ENCODE measurements around the gene ALKAL2.

ALKAL2 gene

GRCh38 chr2:268323-268722 lies 19.6 kb downstream of the ALKAL2 start:
- no peak overlapping the region for H3K9ac ChIP-seq (ENCODE audit: low read length)
- peaks cover 85% of the 10 kb centered on the region for H3K79me2 ChIP-seq (ENCODE audit: insufficient read depth, low read length)
- no peak overlapping the region for H2AFZ ChIP-seq (ENCODE audit: low read length)
- H3K27ac ChIP-seq (ENCODE audit: low read depth, low read length, poor library complexity, severe bottlenecking), result no peak overlapping the region
- H3K4me1 ChIP-seq (ENCODE audit: insufficient read depth, low read length, severe bottlenecking), result peaks cover 58% of the 10 kb centered on the region
- H3K9me3 ChIP-seq (ENCODE audit: low read length), result no peaks in the 10 kb centered on the region
- H4K20me1 ChIP-seq (ENCODE audit: insufficient read depth, low read length), result no peaks in the 10 kb centered on the region
- H3K4me3 ChIP-seq (ENCODE audit: low read depth, low read length, poor library complexity, severe bottlenecking), result no peak overlapping the region
- peaks cover 52% of the 10 kb centered on the region; the same call in 1 of the 2 replicates for H3K36me3 ChIP-seq (ENCODE audit: insufficient read depth, low read length)
- no peaks in the 10 kb centered on the region for H3K9me2 ChIP-seq (ENCODE audit: low read depth, low read length)
- no peaks in the 10 kb centered on the region for H3F3A ChIP-seq (ENCODE audit: insufficient read depth, low read length)
- no peak for TF ChIP-seq CTCF (IDR thresholded peaks at IDR 0.05; ENCODE audit: low read length)
- no peak for TF ChIP-seq EZH2 (IDR thresholded peaks at IDR 0.05; ENCODE audit: borderline replicate concordance, low read length)
- H3K27me3 ChIP-seq (ENCODE audit: insufficient read depth, low read length), result no peaks in the 10 kb centered on the region
- H3K4me2 ChIP-seq (ENCODE audit: low read length), result peak overlapping the region; percentile 85; the same call in 1 of the 2 replicates

DNA sequence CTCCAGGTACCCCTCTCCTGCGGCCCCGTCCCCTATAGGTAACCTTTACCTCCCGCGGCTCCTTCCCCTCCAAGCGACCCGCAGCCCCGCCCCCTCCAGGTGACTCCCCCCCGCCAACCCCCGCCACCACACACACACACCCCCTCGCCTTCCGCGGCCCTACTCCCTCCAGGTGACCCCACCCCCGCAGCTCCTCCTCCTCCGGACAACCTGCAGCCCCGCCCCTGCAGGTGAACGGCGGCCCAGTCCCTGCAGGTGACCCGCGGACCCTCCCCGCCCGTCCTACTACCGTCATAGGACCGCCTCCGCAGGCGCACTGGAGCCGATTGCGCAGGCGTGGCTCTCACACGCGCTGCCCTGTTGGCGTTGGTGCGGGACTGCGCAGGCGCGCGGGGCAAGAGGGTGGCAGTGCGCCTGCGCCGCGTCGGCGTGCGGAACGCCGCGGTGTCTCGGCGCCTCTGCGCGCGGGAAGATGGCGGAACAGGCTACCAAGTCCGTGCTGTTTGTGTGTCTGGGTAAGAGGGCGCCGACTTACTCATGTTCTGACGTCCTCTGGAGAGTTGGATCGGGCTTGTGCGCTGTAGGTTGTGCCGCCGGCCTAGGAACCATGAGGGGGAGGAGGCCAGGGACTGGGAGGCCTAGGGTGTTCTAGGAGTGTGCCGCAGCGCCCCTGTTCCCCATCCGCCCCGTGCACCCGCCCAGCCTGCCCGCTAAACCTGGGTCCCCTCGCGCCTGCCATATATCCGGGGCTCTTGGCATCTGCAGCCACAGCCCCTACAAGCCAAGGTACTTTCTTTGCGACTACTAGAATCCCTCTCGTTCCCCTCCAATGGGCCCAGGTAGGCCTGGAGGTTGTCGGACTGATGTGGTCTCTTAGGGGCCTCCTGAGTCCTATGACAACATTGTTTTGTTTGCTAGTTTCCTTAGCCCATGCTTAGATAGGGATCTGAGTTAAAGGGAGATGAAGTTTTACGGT lies 23.1 kb downstream of the ALKAL2 start, which contains the start of gene ACP1:
TSS of gene ACP1 (plus strand) at position 455 of the 976 bp plus-strand sequence. CDS start at position 473, 18 bp downstream.
- Histone ChIP-seq H3K9me3 (ENCODE audit: low read length) (no peaks in the 10 kb centered on the region), H3K9me2 (ENCODE audit: low read depth, low read length) (no peaks in the 10 kb centered on the region), H3K4me3 (ENCODE audit: low read depth, low read length, poor library complexity, severe bottlenecking) (peak within 1 kb of the TSS; percentile 99), H3K36me3 (ENCODE audit: insufficient read depth, low read length) (peaks cover 34% of the 10 kb centered on the region; the same call in 1 of the 2 replicates), H2AFZ (ENCODE audit: low read length) (0 out of 2 replicates have a peak within 1 kb of the TSS, but pooled peaks have one; percentile 22), H4K20me1 (ENCODE audit: insufficient read depth, low read length) (no peaks in the 10 kb centered on the region), H3K4me1 (ENCODE audit: insufficient read depth, low read length, severe bottlenecking) (peaks cover 68% of the 10 kb centered on the region), H3K27ac (ENCODE audit: low read depth, low read length, poor library complexity, severe bottlenecking) (peak within 1 kb of the TSS; percentile 54), H3F3A (ENCODE audit: insufficient read depth, low read length) (no peaks in the 10 kb centered on the region), H3K79me2 (ENCODE audit: insufficient read depth, low read length) (peaks cover 49% of the 10 kb centered on the region), H3K4me2 (ENCODE audit: low read length) (peak within 1 kb of the TSS; percentile 85), H3K27me3 (ENCODE audit: insufficient read depth, low read length) (no peaks in the 10 kb centered on the region), H3K9ac (ENCODE audit: low read length) (peak within 1 kb of the TSS; percentile 95)
- TF ChIP-seq CTCF (IDR thresholded peaks at IDR 0.05; ENCODE audit: low read length), result no peak
- TF ChIP-seq EZH2 (IDR thresholded peaks at IDR 0.05; ENCODE audit: borderline replicate concordance, low read length), result no peak

DNA sequence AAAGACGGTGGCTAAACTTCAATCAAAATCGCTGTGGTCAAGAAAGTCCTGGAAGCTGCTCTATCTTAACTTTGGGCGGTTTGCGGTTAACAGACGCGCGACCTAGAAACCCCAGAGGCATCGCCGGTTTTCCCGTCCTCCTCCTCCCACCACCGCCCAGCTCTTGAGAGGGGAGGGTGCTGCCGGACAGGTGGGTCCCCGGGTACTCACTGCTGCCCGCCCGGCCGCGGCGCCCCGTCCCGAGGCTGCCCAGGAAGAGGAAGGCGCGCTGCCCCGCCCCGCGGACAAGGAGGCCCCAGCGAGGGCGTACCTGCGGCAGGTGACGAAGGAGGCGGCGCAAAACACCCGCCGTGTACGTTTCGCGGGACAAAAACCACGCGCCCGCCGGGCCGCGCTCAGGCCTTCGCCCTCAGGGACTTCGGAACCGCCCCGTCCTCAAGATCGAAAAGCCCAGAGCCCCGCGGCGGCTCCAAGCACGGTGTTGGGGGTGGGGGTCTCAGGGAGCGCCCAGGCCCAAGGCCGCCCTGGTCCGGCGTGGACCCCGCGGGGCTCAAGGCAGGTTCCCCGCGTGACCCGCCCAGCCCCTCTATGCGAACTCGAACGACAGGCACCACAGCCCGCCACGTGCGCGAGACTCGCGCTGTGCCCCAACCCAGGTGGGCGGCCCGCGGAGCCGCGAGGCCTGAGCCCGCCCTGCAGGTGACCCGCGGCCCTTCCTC lies 24.0 kb downstream of the ALKAL2 start, which contains the start of gene SH3YL1:
TSS of gene SH3YL1 (minus strand) at position 259 of the 719 bp plus-strand sequence. CDS start at position 211, 48 bp downstream.
- Histone ChIP-seq H4K20me1 (ENCODE audit: insufficient read depth, low read length) (no peaks in the 10 kb centered on the region), H3K36me3 (ENCODE audit: insufficient read depth, low read length) (peaks cover 26% of the 10 kb centered on the region), H3K9me2 (ENCODE audit: low read depth, low read length) (no peaks in the 10 kb centered on the region), H3K9me3 (ENCODE audit: low read length) (no peaks in the 10 kb centered on the region), H2AFZ (ENCODE audit: low read length) (0 out of 2 replicates have a peak within 1 kb of the TSS, but pooled peaks have one; percentile 22), H3K27me3 (ENCODE audit: insufficient read depth, low read length) (no peaks in the 10 kb centered on the region), H3K27ac (ENCODE audit: low read depth, low read length, poor library complexity, severe bottlenecking) (peak within 1 kb of the TSS; percentile 64), H3K4me2 (ENCODE audit: low read length) (peak within 1 kb of the TSS; percentile 85), H3K79me2 (ENCODE audit: insufficient read depth, low read length) (peaks cover 41% of the 10 kb centered on the region), H3K9ac (ENCODE audit: low read length) (peak within 1 kb of the TSS; percentile 95), H3K4me1 (ENCODE audit: insufficient read depth, low read length, severe bottlenecking) (peaks cover 61% of the 10 kb centered on the region), H3K4me3 (ENCODE audit: low read depth, low read length, poor library complexity, severe bottlenecking) (peak within 1 kb of the TSS; percentile 99), H3F3A (ENCODE audit: insufficient read depth, low read length) (no peaks in the 10 kb centered on the region)
- TF ChIP-seq EZH2 (IDR thresholded peaks at IDR 0.05; ENCODE audit: borderline replicate concordance, low read length) (no peak), CTCF (IDR thresholded peaks at IDR 0.05; ENCODE audit: low read length) (no peak)

All from OCI-LY1 (cell line).